Retinal pigment epithelial cell (primary cell): Measurements from ENCODE around the gene UBE4B.

ENCODE experiments used
- DNase-seq: peaks from one replicate; pipeline ENCODE4 v3.0.0-alpha.2; 2010; ENCODE audit warnings: low read depth
- H3K4me3 ChIP-seq: 2 replicates; pipeline ENCODE4 v1.5.1; 2011; ENCODE audit warnings: mild to moderate bottlenecking, low read length, control low read depth, moderate library complexity
- CTCF ChIP-seq: conservative IDR thresholded peaks from 2 replicates; pipeline ENCODE4 v1.5.1; 2011; ENCODE audit warnings: low read depth, low read length, control low read depth, inconsistent platforms

The UBE4B gene

DNA sequence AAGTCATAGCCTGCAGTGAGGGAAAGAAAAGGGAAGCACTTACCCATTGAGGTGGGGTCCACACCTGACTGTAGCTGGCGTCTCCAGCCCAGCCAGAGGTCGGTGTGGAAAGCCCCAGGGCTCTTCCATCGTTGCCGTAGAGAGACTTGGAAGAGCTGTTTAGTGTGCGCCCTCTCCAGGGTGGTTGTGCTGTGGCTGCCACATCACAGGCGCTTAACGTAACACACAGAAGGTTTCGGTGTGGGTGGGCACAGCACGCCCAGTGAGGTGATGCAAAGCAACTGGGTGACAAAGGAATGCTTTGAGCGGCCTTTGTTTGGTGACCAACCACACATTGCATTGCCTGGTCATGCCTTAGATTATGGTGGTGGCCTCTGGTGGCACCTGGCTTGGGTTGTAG, 140.8 kb downstream of the UBE4B start:
- no peak for DNase-seq
- no peak overlapping the region for H3K4me3 ChIP-seq
- no peak for TF ChIP-seq CTCF

GRCh38 chr1:10177876-10178275, 145.1 kb downstream of the UBE4B start:
- no peak for DNase-seq
- no peak for TF ChIP-seq CTCF
- H3K4me3 ChIP-seq, result no peak overlapping the region

DNA sequence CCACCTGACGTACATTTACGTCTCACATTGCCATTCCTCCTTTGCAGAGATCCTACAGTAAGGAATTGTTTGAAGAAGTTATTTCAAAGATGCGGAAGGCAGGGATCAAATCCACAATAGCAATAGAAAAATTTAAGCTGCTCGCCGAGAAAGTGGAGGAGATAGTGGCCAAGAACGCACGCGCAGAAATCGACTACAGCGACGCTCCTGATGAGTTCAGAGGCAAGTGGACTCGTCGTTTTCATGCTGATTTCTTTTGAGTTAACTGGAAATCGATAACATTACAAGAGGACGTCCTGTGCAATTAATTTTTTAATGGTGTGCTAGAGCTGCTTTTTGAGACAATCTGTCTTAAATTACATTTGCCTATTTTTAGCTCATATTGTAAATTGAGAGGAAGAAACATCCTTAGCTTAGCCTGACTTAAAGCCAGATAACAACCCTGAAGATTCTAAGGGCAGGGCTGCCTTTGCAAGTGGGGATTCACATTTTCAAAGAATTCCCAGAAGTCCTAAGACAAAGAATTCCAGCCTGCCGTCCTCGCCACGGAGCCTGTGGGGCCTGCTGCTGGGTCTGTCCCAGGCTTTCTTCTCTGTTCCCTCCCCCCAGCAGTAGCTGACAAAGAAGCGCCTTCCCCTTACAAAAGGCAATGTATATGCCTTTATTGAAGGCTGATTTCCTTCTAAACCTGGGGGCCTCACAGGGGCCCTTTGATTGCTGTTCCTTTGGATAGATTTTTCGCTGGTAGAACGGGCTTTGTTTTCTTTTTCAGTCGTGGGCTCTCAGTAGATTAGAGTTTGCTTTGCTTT, 146.0 kb downstream of the UBE4B start:
- DNase-seq, result no peak
- no peak overlapping the region for H3K4me3 ChIP-seq
- TF ChIP-seq CTCF, result no peak

- H3K4me3 ChIP-seq, result no peak overlapping the region
Measured at GRCh38 chr1:10179406-10180091, 146.8 kb downstream of the UBE4B start.

DNA sequence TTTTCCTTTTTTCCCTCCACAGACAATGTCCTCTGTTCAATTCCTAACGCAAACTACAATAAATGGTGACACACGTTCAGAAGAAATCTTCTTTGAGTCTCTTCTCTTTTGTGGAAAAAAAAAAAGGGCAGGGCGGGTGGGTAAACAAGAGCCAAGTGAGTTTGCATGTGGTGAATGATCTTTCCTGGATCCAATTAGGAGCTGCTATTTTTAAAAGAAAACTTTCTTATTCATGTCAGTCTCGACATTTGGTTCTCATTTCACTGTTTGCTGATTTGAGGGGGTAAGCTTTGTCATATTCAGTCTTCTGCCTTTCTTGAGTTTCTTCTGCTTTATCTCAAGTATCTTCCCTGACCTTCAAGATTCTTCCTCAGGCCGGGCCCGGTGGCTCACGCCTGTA, 148.4 kb downstream of the UBE4B start:
- TF ChIP-seq CTCF, result no peak
- no peak for DNase-seq
- no peak overlapping the region for H3K4me3 ChIP-seq

More at GRCh38 chr1:10179406-10180091, 146.8 kb downstream of the UBE4B start:
- no peak for DNase-seq
- TF ChIP-seq CTCF, result no peak

GRCh38 chr1:10185759-10186158, 153.0 kb downstream of the UBE4B start:
- no peak for TF ChIP-seq CTCF
- H3K4me3 ChIP-seq, result no peak overlapping the region
- no peak for DNase-seq
